GM21381 (cell line): ENCODE results near the gene NR6A1.

Source experiments
- ATAC-seq: cut with Tn5 transposase; IDR thresholded peaks from one replicate; pipeline ENCODE4 v1.9.1; 2021; ENCODE audit warnings: mild to moderate bottlenecking, moderate library complexity; ENCODE audit not compliant: unreplicated experiment

NR6A1 gene

DNA sequence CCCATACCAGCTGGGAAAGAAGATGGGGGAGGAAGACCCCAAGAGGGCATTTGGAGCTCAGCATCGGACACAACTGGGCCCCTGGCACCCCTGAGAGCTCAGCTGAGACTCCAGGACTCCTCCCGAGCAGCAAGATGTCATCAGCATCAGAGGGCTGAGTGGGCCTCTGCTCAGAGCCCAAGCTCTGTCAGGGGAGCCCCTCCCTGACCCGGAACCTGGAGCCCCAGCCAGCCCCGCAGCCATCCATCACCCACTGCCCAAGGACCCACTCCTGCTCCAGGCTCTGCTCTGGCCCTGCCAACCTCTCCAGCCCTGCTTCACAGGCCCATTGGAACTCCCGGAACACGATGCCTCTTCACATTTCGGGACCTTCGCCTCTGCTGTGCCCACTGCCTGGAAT is 273.7 kb downstream of the NR6A1 start:
- no peak for ATAC-seq

DNA sequence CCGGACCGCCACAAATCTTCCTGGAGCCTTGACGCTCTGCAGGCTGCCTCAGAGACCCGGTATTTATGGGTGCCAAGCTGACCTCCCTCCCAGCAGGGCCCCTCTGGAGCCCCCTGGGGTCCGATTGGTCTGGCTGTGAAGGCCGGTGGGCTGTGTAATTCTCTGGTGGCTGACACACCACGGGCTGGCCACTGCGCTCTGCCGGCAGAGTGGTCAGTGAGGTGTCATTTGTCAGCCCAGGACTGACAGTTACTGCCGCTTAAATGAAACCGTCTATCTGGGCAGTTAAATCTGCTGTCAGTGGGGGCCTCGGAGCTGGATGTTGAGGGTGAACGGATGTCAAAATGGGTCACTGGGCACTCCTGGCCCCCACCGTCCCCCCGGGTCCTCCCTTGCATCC is 274.6 kb downstream of the NR6A1 start:
- no peak for ATAC-seq

DNA sequence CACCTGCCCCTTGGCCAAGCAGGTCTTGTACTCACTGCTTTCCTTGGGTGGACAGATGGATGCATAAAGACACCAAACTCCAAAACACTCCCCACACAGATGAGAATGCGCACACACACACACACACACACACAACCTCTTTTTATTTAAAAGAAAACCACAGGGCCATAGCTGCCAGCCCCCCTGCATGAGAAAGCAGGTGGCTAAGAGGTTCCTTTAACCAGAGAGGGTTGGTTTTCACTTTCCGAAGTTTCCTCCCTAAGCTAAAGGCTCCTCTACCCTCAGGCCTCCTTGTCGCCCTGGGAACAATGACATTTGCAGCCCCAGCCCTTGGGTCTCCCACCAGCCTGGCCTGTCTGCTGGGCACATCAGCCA is 275.0 kb downstream of the NR6A1 start:
- ATAC-seq: no peak

DNA sequence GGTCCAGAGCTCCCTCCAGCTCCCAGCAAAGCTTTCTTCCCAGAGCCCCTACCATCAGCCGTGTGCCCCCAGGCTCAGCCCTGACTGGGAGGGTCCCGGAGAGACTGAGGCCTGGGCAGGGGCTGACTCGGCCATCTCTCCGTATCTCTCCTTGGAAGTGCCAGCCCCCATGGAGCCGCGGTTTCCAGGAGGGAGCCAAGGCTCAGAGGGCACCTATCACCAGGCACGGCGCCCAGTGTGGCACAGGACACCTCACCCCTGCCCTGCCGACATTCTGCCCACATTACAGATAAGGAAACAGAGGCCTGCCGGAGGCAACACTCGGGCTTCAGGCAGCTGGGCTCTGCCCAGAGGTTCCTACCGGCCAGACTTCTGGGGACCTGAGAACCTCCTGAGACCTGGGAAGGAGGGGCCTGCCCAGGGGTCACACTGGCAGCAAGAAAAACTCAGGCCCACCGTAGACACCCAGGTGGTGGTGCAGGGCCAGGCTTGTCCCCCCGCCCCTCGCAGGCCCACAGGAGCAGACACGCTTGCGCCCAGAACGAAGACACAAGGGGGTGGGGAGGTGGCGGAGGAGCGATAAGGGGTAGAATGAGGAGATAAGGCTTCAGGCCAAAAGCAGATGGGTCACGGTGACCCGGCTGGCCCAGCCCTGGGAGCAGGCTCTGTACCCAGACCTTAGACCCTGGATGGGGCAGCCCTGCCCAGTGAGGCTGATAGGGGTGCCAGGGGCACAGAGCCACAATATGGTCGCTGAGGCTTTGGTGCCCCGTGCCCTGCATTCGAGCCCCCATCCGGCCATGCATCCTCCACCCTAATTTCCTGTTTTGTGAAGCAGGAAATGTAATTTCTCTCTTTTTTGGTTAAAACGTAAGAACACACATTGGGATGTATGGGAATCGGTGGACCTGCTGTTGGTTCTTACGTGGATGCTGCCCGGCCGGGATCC is 275.7 kb downstream of the NR6A1 start:
- no peak for ATAC-seq

DNA sequence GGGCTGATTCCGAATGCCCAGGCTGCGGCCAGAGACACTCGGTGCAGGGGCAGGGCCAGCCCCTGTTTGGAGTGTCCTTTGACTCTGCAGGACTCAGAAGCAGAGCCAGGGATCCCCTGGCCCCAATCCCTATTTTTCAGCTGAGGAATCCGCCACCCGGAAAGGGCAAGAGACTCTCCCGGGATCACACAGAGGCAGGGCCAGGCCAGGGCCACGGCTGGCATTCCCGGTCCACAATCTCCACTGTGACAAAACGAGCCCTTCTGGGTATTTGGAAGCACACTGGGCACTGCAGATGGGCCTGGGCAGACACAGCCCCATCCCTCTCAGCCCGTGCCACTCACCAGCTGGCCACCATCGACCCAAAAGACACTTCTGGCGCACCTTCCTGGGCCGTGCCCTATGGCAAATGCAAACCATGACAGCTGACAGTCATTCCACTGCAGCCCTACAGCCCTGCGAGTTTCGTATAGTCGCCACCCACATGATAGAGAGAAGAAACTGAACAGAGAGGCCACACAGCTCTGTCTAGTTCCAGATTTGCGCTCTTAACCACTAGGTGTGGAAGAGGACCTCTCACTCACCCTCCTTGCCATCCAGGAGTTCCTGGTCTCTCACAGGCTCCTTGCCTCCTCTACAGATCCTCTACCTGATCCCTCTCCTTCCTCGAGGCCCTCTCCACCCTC is 277.2 kb downstream of the NR6A1 start:
- ATAC-seq: no peak

DNA sequence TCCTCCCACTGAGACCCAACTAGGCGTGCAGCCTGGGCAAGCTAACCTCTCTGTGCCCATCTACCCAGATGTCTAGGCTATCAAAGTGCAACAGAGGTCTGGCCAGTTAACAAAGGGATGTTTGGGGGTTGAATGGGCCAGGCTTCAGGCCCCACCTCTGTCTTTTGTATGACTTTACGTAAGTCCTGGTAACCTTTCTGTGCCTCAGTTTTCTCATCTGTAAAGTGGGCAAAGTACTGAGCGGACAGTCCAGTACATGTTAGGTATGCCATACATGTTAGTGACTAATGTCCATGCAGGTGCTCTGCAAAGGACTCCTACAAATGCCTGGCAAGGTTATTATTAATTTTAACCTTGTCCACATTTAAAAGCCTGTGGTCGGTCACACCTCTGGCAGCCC is 277.9 kb downstream of the NR6A1 start:
- no peak for ATAC-seq

DNA sequence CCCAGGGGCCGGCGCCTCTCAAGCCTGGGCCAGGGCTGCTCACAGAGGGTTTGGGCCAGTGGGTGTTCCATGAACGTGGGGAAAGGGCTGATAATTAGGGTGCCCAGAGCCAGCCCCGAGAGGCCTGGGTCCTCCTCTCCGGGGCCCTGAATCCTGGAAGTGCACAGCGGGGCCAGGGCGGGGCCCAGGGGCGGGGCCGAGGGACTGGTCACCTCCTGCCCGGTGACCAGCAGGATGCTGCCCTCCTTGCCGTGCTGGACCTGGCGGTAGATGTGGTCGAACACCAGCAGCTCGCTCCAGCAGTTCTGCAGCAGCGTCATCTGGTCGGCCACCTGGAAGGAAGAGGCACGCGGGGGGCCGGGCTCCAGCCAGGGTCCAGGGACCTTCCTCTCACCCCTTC is 278.3 kb downstream of the NR6A1 start:
- no peak for ATAC-seq

DNA sequence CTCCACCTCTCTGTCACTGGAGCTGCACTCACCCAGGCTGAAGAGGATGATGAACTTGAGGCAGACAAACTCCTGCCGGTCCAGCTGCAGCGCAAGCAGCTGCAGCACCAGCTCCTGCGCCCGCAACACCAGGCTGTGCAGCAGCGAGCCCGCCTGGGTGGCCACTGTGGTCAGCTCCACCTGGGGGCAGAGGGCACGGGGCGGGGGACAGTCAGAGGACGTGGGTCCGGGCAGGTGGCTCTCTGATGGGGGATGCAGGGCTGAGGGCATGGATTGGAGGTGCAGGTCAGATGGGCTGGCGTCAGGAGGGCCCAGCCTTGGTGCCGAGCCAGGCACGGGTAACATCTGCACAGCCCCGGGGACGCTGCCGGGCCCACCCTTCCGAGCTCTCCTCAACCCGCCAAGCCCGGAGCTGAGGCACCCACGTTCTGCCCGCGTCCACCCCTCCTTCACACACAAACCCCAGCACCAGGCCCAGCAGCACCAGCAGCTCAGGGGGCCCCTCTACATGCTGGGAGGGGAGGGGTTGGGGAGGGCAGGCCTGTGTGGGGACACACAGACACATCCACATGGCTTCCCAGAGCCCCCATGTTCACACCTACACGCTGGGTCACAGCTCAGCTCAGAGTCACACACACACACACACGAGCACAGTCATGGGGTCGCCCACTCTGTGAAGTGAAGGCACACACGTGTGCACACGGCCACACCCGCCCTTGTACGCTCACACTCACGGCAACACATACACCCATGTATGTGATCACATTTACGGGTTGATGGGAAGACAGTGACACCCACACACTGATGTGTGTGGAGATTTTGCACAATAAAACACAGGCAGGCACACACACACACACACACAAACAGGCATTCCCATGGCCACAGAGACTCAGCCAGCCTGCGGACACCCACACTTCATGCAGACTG is 279.8 kb downstream of the NR6A1 start:
- no peak for ATAC-seq

DNA sequence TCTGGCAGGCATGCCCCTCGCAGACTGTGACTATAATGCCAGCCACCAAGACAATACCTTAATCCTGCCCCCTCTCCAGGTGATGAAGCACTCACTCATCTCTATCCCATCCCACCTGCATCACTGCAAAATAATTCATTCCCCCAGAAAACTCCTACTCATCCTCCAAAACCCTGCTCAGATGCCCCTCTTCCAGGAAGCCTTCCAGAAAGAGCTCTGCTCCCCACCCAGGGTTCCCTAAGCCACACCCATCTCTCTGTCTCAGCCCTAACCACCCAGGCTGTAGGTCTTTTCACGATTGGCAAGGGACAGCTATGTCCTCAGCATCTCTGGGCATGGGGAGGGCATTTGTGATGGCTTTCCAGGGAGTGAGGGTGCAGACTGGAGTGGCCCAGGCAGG is 281.1 kb downstream of the NR6A1 start:
- no peak for ATAC-seq

DNA sequence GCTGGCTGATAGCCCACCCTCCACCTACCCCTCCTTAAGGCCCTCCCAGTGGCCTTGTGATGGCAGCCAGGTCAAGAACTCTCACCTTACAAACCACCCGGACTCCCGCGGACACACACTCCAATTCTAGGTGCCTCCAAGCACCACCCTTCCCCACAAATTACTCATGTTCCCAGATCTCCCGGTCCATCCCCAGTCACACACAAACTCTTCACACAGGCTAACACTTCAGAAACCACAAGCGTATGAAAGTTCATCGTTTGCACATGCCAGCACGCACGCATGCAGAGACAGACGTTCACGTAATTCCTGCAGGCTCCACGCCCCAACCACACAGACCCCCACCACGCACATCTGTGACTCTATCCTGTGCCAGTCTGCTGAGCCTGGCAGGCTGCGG is 281.9 kb downstream of the NR6A1 start:
- no peak for ATAC-seq

DNA sequence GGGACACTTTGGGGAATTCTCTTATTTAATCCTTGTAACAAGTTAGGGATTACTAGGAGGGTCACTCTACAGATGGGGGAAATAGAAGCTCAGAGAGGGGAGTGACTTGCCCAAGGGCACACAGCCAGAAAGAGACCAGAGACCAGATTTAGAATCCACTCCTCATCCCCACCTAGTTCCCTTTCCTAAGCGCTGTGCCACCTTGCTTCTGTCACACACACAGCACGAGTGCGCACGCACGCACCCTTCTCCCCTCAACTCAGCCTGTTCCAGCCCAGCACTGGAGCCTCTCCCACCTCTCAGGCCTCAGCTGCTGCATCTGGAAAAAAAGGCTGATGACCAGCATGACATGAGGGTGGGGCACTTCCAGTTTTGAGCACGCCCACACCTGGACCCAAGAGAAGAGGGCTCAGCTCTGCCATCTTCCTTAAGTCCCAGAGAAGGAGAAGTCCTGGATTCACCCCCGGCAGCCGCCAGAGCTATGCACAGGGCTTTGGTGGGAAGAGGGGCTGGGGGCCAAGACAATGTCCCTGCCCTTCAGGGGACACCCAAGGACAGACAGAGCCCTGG is 282.4 kb downstream of the NR6A1 start:
- ATAC-seq: no peak

DNA sequence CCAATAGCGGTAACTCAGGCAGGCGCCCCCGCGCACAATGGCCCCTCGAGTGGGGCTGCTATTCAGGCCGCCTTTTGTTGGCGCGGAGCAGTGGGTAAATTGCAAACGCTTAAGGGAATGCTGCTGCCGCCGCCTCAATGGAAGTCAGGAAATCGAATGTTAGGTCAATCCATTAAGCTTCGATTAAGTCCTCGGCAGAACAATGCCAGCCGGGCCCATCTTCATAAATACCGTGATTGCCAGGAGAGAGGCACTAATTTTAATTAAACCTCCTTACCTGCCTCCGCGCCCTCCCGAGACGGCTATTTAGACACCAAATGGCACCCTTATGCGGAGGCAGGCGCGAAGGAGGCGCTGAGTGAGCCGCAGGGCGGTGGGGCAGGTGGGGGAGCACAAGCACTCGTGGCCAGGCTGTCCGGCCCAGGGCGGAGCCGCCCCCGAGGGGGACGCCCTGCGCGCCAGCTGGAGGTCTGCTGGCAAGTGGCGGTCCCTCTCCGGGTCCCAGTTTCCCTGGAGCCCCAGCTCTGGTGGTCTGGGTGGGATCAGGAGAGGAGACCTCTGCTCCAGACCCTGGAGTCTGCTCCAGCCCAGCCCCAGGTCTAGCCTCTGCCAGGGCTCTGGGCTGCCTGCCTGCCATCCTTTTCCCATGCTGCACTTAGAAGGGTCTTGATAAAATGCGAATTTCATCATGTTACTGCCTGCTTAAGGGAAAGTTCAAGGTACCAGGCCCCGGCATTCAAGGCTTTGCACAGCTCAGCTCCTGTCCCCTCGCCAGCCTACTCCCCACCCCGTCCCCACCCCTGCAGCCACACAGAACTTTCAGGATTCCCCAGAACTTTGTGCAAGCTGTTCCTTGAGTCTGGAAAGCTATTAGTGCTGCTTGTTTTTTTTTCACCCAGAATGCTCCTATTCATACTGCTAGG is 283.6 kb downstream of the NR6A1 start:
- ATAC-seq: no peak

DNA sequence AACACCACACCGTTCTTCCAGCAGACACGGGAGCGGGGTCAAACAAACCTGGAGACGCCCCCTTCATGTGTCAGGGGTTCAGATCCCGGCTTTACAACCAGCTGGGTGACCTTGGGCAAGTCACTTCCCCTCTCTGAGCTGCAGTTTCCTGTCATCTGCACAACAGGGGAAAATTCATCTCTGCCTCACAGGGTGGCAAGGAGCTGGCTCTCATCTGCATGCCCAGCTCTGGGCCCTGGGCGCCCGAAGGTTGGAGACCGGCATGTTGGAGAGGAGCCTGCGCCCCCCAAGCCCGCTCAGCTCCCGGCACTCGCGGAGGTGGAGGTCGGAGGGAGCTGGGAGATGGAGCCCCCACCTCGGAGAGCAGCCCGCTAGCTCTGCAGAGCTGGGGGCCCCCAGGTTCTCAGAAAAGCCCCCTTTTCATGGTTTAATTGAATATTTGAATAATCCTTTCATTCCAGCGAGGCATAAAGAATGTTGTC is 284.3 kb downstream of the NR6A1 start:
- ATAC-seq: no peak

DNA sequence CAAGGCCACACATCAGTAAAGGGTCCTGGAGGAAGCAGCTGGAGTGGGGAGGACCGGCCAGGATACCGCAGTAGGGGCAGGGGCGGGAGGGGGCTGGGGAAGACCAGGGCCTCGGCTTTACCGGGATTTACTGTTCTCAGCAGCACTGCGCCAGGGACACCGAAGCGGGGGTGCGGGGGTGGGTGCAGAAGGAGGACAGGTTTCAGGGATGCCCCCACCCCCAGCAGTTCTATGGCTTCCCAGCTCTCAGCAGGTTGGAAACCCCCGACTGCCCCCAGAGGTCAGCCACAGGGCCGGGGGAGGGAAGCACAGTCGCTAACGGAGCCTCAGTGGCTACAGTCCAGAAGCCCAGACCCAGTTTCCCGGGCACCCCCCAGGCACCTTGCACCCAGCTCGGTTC is 285.2 kb downstream of the NR6A1 start:
- no peak for ATAC-seq

DNA sequence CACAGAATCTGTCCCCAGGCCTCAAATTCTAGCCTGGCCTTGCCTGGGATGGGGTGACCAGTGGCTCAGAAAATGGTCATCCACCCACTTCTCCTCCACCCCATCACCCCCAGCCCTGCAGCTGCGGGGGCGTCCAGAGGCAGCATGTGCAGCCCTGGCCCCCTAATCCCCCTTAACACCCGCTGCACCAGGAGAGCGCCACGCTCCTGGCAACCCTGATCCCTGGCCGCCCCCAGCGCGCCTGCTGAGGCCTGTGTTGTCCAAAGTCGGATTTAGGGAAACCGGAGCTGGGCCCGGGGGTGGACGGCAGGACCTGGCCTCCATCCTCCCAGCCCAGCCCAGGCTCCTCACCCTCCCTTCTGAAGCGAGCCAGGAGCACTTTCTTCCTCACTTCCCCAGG is 285.9 kb downstream of the NR6A1 start:
- ATAC-seq: no peak

DNA sequence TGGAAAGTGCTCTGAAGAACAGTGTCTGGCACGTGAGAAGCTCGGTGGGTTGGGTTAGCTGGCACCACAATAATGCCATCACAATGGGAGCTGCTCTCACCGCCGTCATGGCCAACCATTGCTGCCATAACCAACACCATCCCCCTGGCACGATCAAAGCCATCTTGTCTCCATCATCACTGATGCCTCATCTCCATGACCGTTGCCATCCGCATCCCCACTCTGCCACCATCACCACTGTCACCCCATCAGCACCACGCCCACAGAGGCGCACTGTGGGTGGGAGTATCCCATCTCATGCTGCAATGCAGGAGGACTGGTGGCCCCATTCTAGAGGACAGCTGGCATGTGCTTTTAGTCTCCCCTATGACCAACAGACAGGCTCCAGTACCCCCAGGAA is 287.6 kb downstream of the NR6A1 start:
- no peak for ATAC-seq

DNA sequence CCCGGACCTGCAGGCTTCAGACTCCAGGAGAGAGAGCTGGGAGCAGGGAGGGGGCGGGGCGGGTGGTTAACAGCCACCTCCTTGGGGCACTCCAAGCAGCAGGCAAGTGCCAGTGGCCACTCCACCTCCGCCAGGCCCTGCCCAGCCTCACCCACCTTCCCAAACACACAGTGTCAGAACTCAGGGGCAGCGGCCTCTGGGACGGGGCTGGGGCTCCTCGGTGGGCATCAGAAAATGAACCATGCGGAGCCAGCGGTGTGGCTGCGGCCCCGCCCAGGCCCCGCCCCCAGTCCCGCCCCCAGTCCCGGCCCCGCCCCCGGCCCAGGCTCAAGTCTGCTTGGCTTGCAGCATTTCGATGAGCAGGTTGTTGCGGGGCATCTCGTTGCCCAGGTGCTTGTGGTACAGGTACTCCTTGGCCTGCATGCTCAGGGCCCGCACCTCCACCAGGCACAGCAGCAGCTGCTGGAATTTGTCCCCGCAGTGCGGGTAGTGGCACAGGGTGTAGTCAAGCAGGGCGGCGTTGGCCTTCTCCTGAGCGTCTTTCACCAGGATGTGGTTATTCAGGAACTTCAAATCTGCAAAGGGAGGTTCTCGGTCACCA is 288.6 kb downstream of the NR6A1 start:
- ATAC-seq: no peak

DNA sequence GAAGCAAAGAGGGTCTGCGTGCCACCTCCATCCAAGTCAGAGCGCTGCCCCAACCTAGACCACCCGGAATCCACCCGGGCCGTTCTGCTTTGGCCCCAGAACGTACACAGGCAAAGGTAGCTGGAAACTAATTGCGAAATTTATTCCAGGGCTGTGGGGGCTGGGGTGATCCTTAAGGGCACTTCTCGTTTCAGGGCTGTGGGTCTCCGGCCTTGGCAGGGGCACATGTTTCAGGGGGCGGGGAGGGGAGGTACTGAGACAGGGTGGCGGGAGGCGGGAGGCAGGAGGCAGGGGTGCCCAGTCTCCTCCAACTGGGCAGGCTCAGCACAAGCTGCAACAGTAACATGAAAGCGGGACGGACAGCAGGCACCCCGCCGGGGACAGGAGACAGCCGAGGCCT is 290.0 kb downstream of the NR6A1 start:
- no peak for ATAC-seq

DNA sequence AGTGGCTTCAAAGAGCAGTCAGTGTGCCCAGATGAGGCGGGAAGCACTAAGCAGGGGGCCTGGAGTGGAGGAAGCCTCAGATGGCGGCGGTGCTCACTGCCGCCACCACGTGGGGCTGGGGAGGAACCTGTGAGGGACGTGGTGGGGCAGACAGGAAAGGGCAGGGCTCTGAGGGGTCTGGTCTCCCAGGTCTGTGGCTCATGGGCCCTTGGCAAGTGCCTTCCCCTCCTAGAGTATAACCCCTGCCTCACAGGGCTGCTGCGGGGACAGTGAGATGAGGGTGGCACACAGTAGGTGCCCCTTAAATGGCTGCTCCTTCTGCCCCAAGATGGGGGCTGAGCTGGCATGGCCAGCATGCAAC is 290.5 kb downstream of the NR6A1 start:
- no peak for ATAC-seq
